Ishikawa (cell line): ENCODE data around the gene CFAP46.

Experiments used
- CEBPB ChIP-seq: IDR thresholded peaks from 2 replicates; pipeline ENCODE4 v1.6.1; 2012
- EGR1 ChIP-seq: IDR thresholded peaks from 2 replicates; pipeline ENCODE4 v1.6.1; 2012
- EP300 ChIP-seq: IDR thresholded peaks from 2 replicates; pipeline ENCODE4 v1.6.1; 2012; ENCODE audit warnings: borderline replicate concordance
- FOXM1 ChIP-seq: IDR thresholded peaks from 2 replicates; pipeline ENCODE4 v1.6.1; 2012; ENCODE audit warnings: low read depth, borderline replicate concordance
- RAD21 ChIP-seq: IDR thresholded peaks from 2 replicates; pipeline ENCODE4 v1.6.1; 2012; ENCODE audit warnings: low read depth
- TAF1 ChIP-seq: IDR thresholded peaks from 2 replicates; pipeline ENCODE4 v1.6.1; 2012; ENCODE audit warnings: low read depth, mild to moderate bottlenecking
- TF ChIP-seq, protein P1 (sequence below): IDR thresholded peaks from 2 replicates; pipeline ENCODE4 v1.6.1; 2012; ENCODE audit warnings: low read depth, mild to moderate bottlenecking
- TF ChIP-seq, protein P2 (sequence below): IDR thresholded peaks from 2 replicates; pipeline ENCODE4 v1.6.1; 2012

DNA sequence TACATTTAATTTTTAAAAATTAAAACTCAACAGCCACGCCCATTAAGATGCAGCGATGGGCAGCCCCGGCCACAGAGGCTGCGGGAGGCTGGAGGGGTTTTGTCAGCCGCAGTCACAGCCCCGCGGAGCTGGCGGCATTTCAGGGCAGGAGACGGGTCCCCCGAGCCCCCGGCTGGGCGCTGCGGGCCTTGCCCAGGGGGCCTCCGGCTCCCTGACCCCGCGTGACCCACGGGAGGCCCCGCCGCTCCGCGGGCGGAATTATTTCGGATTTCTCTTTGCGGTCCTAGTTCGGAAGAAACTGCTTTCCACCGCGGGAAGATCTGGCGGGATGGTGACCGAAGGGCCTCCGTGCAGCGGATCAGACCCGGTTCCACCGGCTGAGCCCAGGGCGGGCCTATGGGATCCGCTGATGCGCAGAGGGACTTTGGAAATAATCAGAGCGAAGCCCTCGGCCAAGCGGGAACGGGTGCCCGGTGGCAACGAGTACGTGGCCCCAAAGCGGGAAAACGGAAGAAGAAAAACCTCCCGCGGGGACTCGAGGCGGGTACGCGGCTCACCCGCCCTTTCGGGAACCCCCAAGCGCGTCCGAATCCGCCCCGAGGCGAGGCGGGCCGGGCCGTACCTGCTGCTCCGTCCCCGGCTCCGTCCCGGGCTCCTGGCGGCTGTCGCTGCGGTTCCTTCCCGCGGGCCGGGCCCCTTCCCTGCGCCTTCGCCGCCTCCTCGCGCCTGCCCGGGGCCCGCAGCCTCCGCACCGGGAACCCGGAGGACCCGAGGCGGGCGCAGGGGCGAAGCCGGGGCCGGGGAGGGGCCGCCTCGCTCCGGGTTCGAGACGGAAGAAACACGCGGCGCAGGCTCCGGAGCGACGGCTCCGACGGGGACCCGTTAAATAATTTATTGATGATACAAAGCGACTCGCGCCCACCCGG, 158.2 kb downstream of the CFAP46 start:
- TF ChIP-seq CEBPB (no peak), TAF1 (no peak), EGR1 (no peak), FOXM1 (no peak), RAD21 (no peak), EP300 (no peak)
- TF ChIP-seq, protein P1, sequence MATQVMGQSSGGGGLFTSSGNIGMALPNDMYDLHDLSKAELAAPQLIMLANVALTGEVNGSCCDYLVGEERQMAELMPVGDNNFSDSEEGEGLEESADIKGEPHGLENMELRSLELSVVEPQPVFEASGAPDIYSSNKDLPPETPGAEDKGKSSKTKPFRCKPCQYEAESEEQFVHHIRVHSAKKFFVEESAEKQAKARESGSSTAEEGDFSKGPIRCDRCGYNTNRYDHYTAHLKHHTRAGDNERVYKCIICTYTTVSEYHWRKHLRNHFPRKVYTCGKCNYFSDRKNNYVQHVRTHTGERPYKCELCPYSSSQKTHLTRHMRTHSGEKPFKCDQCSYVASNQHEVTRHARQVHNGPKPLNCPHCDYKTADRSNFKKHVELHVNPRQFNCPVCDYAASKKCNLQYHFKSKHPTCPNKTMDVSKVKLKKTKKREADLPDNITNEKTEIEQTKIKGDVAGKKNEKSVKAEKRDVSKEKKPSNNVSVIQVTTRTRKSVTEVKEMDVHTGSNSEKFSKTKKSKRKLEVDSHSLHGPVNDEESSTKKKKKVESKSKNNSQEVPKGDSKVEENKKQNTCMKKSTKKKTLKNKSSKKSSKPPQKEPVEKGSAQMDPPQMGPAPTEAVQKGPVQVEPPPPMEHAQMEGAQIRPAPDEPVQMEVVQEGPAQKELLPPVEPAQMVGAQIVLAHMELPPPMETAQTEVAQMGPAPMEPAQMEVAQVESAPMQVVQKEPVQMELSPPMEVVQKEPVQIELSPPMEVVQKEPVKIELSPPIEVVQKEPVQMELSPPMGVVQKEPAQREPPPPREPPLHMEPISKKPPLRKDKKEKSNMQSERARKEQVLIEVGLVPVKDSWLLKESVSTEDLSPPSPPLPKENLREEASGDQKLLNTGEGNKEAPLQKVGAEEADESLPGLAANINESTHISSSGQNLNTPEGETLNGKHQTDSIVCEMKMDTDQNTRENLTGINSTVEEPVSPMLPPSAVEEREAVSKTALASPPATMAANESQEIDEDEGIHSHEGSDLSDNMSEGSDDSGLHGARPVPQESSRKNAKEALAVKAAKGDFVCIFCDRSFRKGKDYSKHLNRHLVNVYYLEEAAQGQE, result no peak
- TF ChIP-seq, protein P2, sequence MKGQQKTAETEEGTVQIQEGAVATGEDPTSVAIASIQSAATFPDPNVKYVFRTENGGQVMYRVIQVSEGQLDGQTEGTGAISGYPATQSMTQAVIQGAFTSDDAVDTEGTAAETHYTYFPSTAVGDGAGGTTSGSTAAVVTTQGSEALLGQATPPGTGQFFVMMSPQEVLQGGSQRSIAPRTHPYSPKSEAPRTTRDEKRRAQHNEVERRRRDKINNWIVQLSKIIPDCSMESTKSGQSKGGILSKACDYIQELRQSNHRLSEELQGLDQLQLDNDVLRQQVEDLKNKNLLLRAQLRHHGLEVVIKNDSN, result no peak
